Keratinocyte (primary cell): ENCODE measurements around the gene TEAD3. TPM values are rescaled to one million over a fixed set of nuclear protein-coding genes. Genes with fewer than 3 reads are reported as not detected.

Experiments used
- DNase-seq: peaks from one replicate; pipeline ENCODE4 v3.0.0-alpha.2; 2011; ENCODE audit warnings: low read depth, missing footprints, low spot score
- FAIRE-seq: peaks from 2 replicates; lab custom pipeline; 2011; peaks lifted over from hg19 to GRCh38; lab: Jason Lieb, UNC
- H2AFZ ChIP-seq: 2 replicates; pipeline ENCODE4 v1.6.0; 2012; ENCODE audit warnings: low read length, control low read depth, inconsistent platforms; ENCODE audit not compliant: control insufficient read depth
- H3K27ac ChIP-seq: 2 replicates; pipeline ENCODE4 v1.5.1; 2011; ENCODE audit warnings: low read length; ENCODE audit not compliant: control insufficient read depth, insufficient read depth
- H3K27me3 ChIP-seq: 3 replicates; pipeline ENCODE4 v1.6.0; 2011; ENCODE audit warnings: low read length; ENCODE audit not compliant: control insufficient read depth, insufficient read depth; ENCODE audit errors: extremely low read depth
- H3K36me3 ChIP-seq, 2 experiments: 2 replicates in 1 of 2; 3 replicates in 1 of 2; pipeline ENCODE4 v1.5.1; 2011; ENCODE audit warnings: low read length in 2 of 2, mild to moderate bottlenecking in 1 of 2; ENCODE audit not compliant: control insufficient read depth in 2 of 2, insufficient read depth in 2 of 2; ENCODE audit errors: extremely low read depth in 1 of 2
- H3K4me1 ChIP-seq: 3 replicates; pipeline ENCODE4 v1.5.1; 2011; ENCODE audit warnings: low read length; ENCODE audit not compliant: control insufficient read depth, insufficient read depth; ENCODE audit errors: extremely low read depth
- H3K4me2 ChIP-seq: 3 replicates; pipeline ENCODE4 v1.6.0; 2011; ENCODE audit warnings: low read depth, low read length; ENCODE audit not compliant: control insufficient read depth, insufficient read depth; ENCODE audit errors: extremely low read depth
- H3K4me3 ChIP-seq, 3 experiments: fragments of 200-600 bp in 1 of 3; sonication (generic) in 1 of 3; 2 replicates in 2 of 3; 3 replicates in 1 of 3; pipeline ENCODE4 v1.5.1; 2011 to 2016; ENCODE audit warnings: low read length in 3 of 3, mild to moderate bottlenecking in 3 of 3, control low read depth in 2 of 3, inconsistent platforms in 1 of 3, low read depth in 1 of 3, mixed read lengths in 1 of 3, mixed run types in 1 of 3, moderate library complexity in 1 of 3; ENCODE audit not compliant: control insufficient read depth in 2 of 3, insufficient read depth in 2 of 3; ENCODE audit errors: extremely low read depth in 1 of 3
- H3K79me2 ChIP-seq: 2 replicates; pipeline ENCODE4 v1.6.0; 2012; ENCODE audit warnings: low read length; ENCODE audit not compliant: control insufficient read depth, insufficient read depth
- H3K9ac ChIP-seq: 3 replicates; pipeline ENCODE4 v1.6.0; 2011; ENCODE audit warnings: low read length; ENCODE audit not compliant: control insufficient read depth, insufficient read depth; ENCODE audit errors: extremely low read depth
- H3K9me1 ChIP-seq: 3 replicates; pipeline ENCODE4 v1.6.0; 2011; ENCODE audit warnings: low read length; ENCODE audit not compliant: control insufficient read depth, insufficient read depth; ENCODE audit errors: extremely low read depth
- H3K9me3 ChIP-seq: 2 replicates; pipeline ENCODE4 v1.5.1; 2012; ENCODE audit warnings: low read depth, low read length; ENCODE audit not compliant: control insufficient read depth
- H4K20me1 ChIP-seq: 3 replicates; pipeline ENCODE4 v1.6.0; 2011; ENCODE audit warnings: low read length; ENCODE audit not compliant: control insufficient read depth, insufficient read depth; ENCODE audit errors: extremely low read depth
- EZH2 ChIP-seq: IDR thresholded peaks from one replicate; pipeline ENCODE4 v1.6.1; 2012; ENCODE audit warnings: inconsistent platforms, mild to moderate bottlenecking, low read length, moderate library complexity
- dilution Hi-C: fragments of 300-500 bp; cut with MboI; formaldehyde crosslinking; loops from one replicate; pipeline ENCODE4 v1.7.0; 2020; ENCODE audit warnings: low sequenced_read_pairs; ENCODE audit not compliant: extremely low pct_ligation_motif_present
- polyA plus RNA-seq, 5 experiments: library from polyadenylated mRNA; depleted of rRNA in 3 of 5; stranded (reverse) in 3 of 5; stranded (forward) in 1 of 5; unstranded in 1 of 5; fragments of >200 nt; gene quantifications; 1 replicate in 1 of 5; 2 replicates in 3 of 5; 3 replicates in 1 of 5; pipeline versions ENCODE4 v1.2.1 to v1.2.3, GENCODE V29; 2011 to 2012; ENCODE audit warnings: missing spikeins in 2 of 5, low read depth in 1 of 5, low replicate concordance in 1 of 5
- TF ChIP-seq, protein P1 (sequence below), 3 experiments: IDR thresholded peaks in 1 of 3; conservative IDR thresholded peaks in 1 of 3; optimal IDR thresholded peaks in 1 of 3; 2 replicates in 2 of 3; 3 replicates in 1 of 3; pipeline versions ENCODE3 to v1.5.1; 2011; ENCODE audit warnings: low read length in 3 of 3, mild to moderate bottlenecking in 3 of 3, moderate library complexity in 2 of 3, control low read depth in 1 of 3, inconsistent platforms in 1 of 3; ENCODE audit not compliant: insufficient read depth in 2 of 3; ENCODE audit errors: extremely low read depth in 1 of 3

The TEAD3 gene
- polyA plus RNA-seq, 1 donor (not counting 4 experiments of a cell fraction or from before 2014, with no cell fraction given) = 5.7 TPM

DNA sequence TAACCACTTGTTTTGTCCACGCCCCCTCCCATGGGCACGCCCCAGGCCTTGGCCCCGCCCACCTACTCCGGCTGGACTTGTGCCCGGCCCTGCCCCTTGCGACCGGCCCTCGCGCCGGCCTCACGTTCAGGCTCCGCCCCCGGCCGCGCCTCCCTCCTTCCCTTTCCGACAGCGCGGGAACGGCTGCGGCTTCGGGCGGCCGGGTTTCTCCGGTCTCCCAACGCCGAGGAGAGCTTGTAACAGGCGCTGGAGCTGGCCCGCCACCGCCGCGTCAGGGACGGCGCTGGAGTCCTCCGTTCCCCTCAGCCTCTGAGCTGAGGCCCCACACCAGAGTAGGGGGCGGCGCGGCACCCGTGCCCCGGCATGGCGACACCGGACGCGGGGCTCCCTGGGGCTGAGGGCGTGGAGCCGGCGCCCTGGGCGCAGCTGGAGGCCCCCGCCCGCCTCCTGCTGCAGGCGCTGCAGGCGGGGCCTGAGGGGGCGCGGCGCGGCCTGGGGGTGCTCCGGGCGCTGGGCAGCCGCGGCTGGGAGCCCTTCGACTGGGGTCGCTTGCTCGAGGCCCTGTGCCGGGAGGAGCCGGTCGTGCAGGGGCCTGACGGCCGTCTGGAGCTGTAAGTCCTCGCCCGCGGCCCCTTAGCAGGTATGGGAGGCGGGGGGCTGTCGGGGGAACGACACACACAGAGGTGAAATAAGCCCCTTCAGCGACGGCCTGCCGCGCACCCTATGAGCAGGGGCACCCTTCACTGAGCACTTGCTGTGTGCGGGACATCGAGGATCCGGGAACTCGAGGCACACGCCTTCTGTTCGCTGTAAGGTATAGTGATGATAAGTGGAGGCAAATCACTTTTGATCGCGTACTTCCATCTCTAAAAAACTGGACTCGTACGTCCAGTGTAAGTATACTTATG is 44.4 kb downstream of the TEAD3 start, which contains the start of gene FANCE:
Gene FANCE, plus strand, starts transcription at position 156 of the 908 bp plus-strand sequence. Its CDS starts 208 bp downstream, at position 364.
- Histone ChIP-seq H4K20me1 (no peaks in the 10 kb centered on the region), H3K4me2 (peak within 1 kb of the TSS; percentile 90), H3K9me1 (no peaks in the 10 kb centered on the region), H3K36me3 (peaks cover 2 to 7% of the 10 kb centered on the region in 2 experiments), H3K9ac (peak within 1 kb of the TSS; percentile 80), H3K4me3 (peak within 1 kb of the TSS; percentile 51 to 85 (median 78)), H2AFZ (peak within 1 kb of the TSS; percentile 82), H3K27me3 (no peaks in the 10 kb centered on the region), H3K79me2 (peaks cover 1% of the 10 kb centered on the region), H3K9me3 (no peaks in the 10 kb centered on the region), H3K27ac (peak within 1 kb of the TSS; percentile 85), H3K4me1 (peaks cover 30% of the 10 kb centered on the region)
- FAIRE-seq = no peak
- TF ChIP-seq, protein P1, sequence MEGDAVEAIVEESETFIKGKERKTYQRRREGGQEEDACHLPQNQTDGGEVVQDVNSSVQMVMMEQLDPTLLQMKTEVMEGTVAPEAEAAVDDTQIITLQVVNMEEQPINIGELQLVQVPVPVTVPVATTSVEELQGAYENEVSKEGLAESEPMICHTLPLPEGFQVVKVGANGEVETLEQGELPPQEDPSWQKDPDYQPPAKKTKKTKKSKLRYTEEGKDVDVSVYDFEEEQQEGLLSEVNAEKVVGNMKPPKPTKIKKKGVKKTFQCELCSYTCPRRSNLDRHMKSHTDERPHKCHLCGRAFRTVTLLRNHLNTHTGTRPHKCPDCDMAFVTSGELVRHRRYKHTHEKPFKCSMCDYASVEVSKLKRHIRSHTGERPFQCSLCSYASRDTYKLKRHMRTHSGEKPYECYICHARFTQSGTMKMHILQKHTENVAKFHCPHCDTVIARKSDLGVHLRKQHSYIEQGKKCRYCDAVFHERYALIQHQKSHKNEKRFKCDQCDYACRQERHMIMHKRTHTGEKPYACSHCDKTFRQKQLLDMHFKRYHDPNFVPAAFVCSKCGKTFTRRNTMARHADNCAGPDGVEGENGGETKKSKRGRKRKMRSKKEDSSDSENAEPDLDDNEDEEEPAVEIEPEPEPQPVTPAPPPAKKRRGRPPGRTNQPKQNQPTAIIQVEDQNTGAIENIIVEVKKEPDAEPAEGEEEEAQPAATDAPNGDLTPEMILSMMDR (optimal IDR thresholded peaks at IDR 0.05 in 1 of 3, IDR thresholded peaks at IDR 0.05 in 1 of 3, conservative IDR thresholded peaks at IDR 0.05 in 1 of 3; ENCODE audit: extremely low read depth in 1 of 3, insufficient read depth in 2 of 3, low read length in 3 of 3) = no peak
- TF ChIP-seq EZH2 = no peak
- no peak for DNase-seq
- dilution Hi-C loops = no loop called here

DNA sequence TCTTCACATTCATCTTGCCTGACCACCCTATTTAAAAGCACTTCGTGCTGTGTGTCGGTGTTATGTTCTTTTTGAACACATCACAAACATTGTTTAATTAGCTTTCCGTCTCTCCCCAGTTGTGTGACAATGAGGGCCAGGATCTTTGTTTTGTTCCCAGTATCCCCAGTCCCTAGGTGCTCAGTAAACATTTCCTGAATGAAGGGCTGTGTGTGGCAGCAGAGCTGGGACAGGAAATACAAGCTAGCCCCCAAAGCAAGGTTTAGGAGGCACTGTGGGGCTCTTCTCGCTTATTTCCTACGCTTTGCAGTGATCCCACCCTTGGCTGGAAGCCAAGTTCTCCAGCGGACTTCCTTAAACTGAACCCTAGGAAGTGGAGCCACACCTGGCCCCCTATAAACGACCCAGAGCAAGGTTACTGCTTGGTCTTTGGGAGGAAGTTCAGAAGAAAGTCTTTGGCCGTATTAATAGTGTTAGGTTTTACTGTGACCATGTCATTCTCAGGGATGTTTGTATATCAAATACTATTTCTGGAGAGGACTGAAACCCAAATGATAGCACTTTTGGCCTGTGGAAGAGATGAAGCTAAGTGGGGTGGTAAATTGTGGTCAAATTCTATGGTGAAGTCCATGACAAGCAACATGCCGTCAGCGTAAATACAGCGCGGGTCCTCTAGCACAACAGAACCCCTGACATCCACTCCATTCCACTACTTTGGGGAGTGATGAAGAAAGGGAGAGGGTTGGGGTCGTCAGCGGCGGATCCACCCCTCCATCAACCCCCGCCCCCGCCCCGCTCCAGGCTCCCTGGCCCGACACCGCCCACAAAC is 45.3 kb downstream of the TEAD3 start:
- TF ChIP-seq EZH2 = no peak
- TF ChIP-seq, protein P1 (optimal IDR thresholded peaks at IDR 0.05 in 1 of 3, IDR thresholded peaks at IDR 0.05 in 1 of 3, conservative IDR thresholded peaks at IDR 0.05 in 1 of 3; ENCODE audit: extremely low read depth in 1 of 3, insufficient read depth in 2 of 3, low read length in 3 of 3) = no peak
- no peak for DNase-seq
- dilution Hi-C loops = no loop called here
- no peak for FAIRE-seq
- peaks cover 1% of the 10 kb centered on the region for H3K79me2 ChIP-seq
- H3K36me3 ChIP-seq = peaks cover 2 to 5% of the 10 kb centered on the region in 2 experiments
- peak overlapping the region; percentile 3 for H3K9ac ChIP-seq
- no peaks in the 10 kb centered on the region for H3K27me3 ChIP-seq
- no peak overlapping the region for H3K27ac ChIP-seq
- no peaks in the 10 kb centered on the region for H3K9me3 ChIP-seq
- no peaks in the 10 kb centered on the region for H4K20me1 ChIP-seq
- H3K9me1 ChIP-seq = no peaks in the 10 kb centered on the region
- H2AFZ ChIP-seq = no peak overlapping the region
- peak overlapping the region in 1 of 3 experiments; percentile 53 for H3K4me3 ChIP-seq
- peaks cover 30% of the 10 kb centered on the region for H3K4me1 ChIP-seq
- peak overlapping the region; percentile 69 for H3K4me2 ChIP-seq
